HUDEP-2 (cell line): ENCODE data around the gene MOB1B.
"Not testable (repeated sequence)": the region's sequence is repeated elsewhere in the genome, so short reads cannot be mapped to it uniquely, and the experiment has no call there.

Source experiments
- DNase-seq, 76 experiments: peaks; one replicate each; lab custom pipeline; 2025; ENCODE audit not compliant: unreplicated experiment in 76 of 76; lab: John Stamatoyannopoulos, UW

The MOB1B gene

DNA sequence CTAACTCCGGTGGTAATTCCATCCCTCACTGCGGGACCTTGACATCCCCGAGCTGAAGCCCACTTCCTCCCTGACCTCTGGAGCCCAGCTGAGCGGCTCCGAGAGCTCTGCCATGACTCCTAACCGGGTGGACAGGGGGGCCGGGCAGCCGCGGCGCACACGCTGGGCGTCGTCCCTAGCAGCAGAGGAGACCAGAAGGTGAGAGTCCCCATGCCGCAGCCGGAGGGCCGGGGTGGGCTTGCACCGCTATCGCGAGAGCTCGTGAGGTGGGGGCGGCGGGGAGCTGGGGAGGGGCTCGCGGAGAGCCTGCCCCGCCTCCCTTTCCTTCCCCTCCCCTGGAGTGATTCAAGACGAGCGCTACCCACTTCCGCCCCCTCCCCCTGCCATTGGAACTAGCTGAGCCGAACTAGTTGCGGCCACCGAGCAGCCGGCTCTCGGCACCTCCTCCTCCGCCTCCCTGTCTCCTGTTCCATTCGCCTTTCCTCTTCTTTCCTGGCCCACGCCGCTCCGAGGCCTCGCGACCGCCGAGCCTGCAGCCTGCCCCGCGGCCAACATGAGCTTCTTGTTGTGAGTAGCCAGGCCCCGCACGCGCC is at the start of gene MOB1B:
MOB1B (plus strand) TSS at position 386 of the 593 bp plus-strand sequence; CDS start at position 554, 168 bp downstream.
- peak in 74 of 76 experiments; percentile 1 to 80 (median 64) for DNase-seq

DNA sequence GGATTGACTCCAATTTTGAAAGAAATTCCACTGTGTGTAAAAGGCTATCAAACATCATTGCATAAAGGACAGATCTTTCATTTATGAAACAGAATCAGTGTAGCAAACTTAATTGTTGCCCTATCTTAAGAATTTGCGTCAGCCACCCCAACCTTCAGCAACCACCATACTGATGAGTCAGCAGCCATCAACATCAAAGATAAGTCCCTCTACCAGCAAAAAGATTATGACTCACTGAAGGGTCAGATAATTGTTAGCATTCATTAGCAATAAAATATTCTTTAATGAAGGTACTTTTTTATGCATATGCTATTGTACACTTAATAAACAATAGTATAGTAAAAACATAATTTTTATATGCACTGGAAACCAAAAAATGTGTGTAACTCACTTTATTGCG is 46.7 kb upstream of the MOB1B start:
- peak in 17 of 76 experiments; percentile 0 to 37 (median 11) for DNase-seq

DNA sequence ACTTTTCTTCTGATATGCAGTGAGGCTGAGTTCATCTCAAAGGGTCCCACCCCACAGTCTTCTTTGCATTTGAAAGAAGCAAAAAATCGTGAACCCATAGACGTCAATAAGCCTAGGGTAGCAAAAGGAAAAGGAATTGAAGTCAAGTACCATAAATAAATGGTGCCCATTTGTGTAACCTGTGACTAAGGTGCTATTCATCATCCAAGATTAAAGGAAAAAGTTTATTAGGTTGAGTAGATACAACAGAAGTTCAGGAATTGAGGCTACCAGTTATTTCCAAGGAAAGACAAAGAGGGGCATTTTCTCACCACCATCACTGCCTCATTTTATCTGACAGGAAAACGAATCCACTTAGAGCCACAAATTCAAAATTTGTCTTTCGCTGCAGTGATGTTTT is 43.7 kb upstream of the MOB1B start:
- no peak for DNase-seq

DNA sequence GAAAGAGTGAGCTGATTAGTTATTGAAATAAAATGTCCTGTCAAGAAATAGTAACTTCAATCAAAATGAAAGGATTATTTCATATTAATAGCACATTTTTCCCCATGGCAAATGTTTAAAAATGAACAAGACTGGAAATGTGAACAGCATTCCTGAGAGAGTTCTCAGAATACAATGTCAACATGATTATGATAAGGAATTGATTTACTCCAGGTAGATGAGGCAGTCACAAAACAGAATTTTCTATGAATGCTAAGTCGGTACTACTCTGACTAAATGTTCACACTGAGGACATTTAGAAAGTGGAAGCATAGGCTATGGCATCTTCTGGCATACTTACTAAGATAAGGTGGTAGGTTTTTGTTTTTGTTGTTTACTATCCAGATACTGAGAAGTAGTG is 43.1 kb upstream of the MOB1B start:
- DNase-seq, result no peak

DNA sequence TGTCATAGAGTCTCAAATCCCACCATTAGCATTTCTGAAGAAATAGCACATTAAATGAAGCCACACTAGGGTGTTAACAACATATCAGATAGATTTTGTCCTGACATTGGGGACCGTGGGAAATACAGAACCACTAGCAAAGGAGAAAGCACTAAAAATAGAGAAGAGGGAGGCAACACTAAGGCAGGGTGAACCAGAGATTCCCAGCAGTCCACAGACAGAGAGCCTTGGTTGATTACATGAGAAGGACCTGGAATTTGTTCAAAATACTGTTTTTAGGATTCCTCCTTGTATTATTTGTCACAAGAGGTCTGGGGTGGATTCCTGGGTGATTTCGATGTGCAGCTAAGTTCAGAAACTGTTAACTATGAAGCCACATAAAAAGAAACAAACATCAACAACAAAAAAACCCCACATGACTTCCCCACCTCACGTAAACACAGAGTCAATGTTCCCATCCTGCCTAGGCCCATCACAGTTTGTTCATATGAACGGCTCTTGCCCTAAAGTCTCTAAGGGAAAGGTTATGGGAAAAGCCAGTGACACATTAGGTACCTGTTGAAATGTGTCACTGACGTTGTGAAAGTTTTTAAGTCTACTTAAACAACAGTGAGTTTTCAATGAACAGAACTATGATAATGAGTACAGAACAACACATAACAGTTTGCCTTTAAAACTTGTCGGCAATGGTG is 38.9 kb upstream of the MOB1B start:
- DNase-seq, result no peak

DNA sequence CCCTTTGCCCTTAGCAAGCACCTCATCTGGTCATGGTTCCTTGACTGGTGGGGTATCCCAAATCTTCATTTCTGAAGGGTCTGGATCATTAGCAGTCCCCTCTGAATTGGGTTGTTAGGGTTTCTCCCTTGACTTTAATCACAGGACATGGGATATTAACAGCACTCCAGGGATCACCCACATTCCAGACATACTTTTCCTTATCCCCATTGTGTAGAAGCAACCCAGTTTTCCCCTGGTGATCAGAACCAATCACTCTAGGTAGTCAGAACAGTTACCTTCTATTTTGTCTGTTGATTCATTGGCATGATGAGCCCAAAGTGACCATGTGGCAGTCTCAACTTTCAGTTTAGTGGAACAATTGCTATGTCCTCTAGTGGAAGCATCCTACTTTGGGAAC is 33.4 kb upstream of the MOB1B start:
- no peak for DNase-seq

DNA sequence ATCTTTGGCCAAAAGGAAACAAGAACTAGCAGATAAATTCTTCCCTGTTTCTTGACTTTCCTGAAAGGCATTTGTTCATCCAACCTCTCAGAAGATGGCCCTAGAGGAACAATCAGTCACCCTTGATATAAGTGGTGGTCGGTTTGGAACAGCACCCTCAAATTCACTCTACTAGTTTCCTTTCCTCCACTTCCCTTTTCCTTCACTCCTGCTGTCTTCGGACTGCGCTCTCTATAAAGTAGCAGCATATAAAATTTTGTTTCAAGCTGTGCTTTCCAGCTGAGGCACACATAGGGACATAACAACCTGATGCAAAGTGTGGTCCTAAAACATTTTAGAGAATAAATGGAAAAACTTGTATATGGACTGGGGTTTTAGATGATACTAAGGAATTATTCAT is 29.0 kb upstream of the MOB1B start:
- no peak for DNase-seq

DNA sequence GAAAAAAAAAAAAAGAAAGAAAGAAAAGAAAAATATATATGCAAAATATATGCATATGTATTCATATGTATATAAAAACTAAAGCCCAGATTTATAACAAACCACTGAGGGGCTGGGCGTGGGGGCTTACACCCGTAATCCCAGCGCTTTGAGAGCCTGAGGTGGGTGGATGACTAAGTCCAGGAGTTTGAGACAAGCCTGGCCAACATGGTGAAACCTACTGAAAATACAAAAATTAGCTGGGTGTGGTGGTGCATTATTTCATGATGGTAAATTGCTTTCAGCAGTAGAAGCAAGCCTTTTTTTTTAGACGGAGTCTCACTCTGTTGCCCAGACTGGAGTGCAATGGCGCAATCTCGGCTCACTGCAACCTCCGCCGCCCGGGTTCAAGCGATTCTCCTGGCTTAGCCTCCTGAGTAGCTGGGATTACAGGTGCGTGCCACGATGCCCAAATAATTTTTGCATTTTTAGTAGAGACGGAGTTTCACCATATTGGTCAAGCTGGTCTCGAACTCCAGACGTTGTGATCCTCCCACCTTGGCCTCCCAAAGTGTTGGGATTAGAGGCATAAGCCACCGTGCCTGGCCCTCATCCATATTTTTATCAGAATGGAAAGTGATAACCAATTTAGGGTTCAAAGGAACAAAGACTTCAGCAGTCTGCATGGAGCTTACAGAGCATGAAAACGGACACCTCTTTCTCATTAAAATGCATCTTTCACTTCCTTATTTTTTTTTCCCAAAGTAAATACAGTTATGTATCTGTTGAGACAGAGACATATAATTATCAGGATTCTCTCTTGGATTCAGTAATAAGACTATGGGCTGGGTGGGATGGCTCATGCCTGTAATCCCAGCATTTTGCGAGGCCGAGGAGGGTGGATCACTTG is 27.7 kb upstream of the MOB1B start:
- no peak for DNase-seq

DNA sequence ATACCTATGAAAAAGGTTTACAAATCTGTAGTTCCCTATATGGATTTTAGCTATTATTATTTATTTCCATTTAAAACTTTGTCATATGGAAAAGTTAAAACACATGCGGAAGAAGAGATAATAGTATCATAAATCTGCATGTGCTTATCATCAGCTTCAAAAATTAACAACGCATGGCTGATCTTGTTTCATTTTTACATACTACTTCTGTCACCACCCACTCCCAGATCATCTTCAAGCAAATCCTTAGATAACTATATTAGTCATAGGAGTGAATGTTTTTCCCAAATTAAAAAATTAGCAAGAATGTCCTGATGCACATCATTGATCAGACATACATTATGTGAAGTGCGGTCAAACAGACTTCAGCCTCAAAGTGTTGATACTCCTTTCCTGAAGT is 24.6 kb upstream of the MOB1B start:
- DNase-seq, result peak in 1 of 76 experiments; percentile 13

DNA sequence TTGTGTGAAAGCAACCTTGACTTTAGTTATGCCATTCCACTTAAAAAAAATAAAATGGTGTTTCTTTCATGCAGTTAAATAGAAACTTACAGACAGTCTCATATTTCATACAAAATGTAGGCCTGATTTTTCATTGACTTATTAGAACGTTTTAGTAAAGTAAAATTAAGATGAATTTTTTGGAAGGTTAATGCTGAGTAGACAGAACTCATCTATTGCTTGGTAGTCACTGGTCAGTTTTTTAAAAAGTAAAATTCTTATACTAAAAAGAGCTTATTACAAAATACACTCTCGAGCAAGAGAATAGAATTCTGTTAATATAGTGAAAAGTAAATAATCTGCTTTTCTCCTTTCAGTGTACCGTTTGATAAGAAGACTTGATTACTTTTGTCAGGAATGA is 21.4 kb upstream of the MOB1B start:
- no peak for DNase-seq

DNA sequence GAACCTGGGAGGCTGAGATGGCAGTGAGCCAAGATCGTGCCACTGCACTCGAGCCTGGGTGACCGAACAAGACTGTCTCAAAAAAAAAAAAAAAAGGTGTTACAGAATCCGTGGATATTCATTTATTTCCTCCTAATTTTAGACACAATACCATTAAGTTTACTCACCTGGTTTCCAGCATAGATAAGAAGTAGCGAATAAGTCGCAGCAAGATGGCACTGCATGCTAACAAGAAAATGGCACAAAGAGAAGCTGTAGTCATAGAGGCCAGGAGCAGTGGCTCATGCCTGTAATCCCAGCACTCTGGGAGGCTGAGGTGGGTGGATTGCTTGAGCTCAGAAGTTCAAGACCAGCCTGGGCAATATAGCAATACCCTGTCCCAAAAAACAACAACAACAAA is 17.0 kb upstream of the MOB1B start:
- DNase-seq, result peak in 1 of 76 experiments; percentile 7

DNA sequence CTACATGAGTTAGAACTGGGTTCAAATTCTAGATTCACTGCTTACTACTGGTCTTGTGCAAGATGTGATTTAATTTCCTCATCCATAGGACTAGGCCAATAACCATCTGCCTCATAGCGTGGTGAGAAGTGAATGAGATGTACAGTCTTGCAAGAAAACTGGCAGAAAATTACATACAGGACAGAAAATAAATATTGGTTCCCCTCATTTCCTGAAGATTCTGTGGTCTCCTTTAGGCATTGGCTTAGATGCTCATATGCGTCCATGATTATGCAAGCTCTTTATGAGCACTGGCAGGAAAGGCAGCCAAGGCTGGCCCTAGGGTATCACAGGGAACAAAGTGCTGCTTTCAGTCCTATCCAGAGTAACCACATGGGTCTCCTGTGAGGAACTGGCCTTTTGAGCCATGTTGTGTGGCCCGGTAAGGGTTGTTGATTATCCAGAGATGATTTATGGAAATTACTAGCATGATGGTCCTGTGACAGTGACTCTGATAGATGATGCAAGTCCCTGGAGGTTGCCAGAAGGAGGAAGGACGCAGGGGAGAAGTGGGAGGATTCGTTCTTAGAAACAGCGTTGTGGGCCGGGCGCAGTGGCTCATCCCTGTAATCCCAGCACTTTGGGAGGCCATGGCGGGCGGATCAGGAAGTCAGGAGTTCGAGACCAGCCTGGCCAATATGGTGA is 9.9 kb upstream of the MOB1B start:
- no peak for DNase-seq

DNA sequence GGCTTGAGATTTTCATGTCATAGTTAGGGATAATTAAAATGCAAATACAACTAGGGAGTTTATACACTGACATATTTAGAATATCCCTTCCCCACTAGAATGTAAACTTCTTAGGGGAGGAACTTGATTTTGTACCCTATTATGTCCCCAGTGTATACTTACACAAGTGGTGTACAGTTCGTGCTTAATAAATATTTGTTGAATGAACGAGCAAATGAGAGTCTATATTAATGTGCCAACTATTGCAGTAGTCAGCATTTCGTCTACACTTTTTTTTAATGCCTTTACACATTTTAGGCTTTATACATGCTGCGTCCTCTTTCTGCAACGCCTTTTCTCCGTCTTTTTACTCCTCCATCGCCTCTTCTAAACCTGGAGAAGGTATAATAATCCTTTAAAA is 8.4 kb upstream of the MOB1B start:
- no peak for DNase-seq

DNA sequence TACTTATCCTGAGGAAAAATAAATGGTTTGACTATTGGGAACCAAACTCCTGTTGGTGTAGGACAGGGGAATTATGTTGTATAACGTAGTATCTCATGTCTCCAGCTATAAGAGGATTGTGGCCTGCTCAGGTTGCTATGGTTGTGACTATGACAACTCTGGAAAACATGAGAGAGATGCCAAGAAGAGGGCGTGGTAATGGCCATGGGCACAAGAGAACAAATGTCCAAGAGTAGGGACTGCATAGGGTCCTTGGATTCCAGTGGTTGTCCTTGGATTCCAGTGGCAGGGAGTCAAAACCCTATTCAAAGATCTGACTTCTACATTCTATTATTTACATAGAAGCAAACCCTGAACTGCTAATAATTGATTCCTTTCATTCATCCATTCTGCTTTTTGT is 6.8 kb upstream of the MOB1B start:
- DNase-seq, result peak in 1 of 76 experiments; percentile 8

DNA sequence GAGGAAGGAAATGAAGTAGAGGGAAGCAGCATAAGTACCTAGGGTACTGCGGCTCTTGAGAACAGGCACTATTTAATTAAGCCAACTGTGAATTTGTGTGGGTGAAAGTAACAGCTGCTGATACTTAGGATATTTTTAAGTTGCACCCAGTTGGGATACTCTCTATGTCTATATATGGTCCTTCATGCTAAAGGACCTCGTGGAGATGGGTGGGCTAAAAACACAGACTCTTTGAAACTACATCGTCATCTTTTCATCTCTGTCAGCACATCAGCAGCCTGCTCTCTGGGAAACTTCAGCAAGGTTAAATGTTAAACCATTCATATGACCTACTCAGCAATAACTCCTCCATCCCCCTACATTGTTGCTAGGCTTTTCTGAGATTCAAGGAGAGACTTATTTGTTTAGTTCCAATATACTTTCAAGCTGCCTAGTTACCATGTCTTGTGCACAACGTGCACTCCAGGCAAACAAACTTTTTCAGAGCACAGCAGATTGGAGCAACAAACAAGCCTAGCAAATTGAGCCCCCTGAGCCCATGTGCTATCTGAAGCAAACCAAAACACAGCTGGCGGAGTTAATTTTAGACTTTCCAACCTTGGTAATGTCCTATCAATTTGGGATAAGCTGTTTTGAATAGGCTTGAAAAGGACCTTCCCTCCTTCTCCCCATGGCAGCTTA is 6.2 kb upstream of the MOB1B start:
- no peak for DNase-seq

DNA sequence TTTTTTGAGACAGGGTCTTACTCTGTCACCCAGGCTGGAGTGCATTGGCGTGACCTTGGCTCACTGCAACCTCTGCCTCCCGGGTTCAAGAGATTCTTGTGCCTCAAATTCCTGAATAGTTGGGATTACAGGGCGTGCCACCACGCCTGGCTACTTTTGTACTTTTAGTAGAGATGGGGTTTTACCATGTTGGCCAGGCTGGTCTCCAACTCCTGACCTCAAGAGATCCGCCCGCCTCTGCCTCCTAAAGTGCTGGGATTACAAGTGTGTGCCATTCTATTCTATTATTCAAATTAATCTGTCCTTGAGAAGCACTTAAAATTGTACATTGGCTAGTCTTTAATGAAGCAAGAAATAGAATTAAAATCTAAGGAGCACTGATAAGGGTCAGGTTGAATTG is 3.6 kb upstream of the MOB1B start:
- not testable (repeated sequence) for DNase-seq

DNA sequence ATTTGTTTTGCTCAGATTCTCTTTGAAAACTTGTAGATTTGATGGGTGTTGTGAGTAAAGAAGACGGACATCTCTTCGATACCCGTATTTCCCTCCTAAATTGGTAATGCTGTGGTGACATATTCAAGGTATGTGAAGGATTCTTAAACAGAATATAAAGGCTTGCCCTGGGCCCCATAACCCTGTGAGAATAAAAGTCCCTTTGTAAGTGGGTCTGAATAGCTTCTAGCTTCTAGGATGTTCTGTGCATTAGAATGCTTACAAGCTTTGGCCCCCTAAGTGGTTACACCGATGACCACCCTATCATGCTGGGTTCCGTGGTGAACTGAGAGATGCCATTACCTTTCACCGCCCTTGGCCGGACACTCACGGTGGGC is 574 bp upstream of the MOB1B start:
- DNase-seq, result no peak

DNA sequence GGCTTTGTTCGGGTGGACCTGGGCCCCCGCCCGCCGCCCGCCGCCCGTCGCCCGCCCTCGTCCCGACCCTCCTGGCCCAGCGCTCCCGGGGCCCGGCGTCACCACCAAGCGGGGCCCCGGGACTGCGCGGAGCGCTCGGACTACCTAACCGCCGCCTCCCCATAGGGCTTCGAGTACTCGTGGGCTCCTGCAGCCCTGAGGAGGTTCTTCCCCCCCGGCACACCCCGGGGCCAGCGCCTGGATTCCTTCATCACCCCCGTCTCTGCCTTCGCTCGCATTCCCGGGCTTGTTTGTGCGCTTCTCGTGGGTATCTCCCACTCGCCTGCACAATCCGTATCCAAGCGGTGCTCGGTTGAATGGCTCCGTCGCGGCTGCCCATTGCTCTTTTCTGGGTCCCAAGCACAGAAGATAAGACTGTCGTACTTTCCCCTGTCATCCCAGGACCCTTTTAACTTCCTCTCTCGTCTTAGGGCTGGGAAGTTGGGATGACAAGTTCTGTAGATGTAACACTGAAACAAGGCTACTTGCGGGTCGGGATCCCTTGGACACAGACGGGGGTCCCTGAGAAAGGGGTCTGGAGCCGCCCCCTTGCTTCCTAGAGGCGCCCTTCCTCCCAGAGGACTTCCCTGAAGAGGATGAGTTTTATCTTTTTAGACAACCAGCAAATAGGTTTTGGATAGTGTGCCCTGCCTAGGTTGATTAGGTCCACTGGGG is 565 bp downstream of the MOB1B start:
- peak in 19 of 76 experiments; percentile 14 to 73 (median 44) for DNase-seq

DNA sequence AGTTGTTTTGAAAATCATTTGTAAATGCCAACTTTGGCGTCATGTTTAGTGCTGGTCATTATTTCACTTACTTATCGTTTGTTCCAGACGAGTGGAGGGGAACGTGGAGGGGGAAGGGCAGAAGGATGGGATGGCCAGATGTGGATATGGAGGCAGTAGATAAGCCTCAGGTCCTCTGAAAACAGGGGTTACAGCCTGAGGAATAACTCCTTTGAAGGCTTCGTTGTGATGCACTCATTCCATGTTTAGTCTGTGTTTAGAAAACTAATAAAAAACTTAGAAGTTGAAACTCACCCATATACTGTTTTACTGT is 1.1 kb downstream of the MOB1B start:
- peak in 73 of 76 experiments; percentile 63 to 97 (median 85) for DNase-seq

DNA sequence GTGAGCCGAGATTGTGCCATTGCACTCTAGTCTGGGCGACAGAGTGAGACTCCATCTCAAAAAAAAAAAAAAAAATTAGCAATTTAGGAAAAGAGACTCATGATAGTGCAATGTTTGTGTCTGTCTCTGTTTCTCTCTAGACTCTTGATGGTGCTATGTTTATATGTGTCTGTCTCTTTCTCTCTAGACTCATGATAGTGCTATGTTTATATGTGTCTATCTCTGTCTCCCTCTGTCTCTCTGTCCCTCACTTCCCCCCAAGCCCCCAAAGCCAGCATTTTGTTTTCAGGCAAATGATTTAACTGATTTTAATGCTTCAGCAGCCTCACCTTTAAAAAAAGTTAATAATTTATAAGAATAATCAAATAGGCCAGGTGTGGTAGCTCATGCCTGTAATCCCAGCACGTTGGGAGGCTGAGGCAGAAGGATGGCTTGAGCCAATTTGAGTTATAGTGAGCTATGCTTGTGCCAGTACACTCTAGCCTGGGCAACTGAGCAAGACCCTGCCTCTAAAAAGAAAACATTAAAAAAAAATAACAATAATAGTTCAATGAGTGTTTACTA is 6.9 kb downstream of the MOB1B start:
- no peak for DNase-seq
